HEK293T (cell line): ENCODE data around the gene EDC3.

Source experiments
- FOXA1 ChIP-seq: fragments of 450-650 bp; IDR thresholded peaks from 2 replicates; pipeline ENCODE4 v1.6.1; 2016; ENCODE audit warnings: mild to moderate bottlenecking
- L3MBTL2 ChIP-seq: fragments of 450-650 bp; conservative IDR thresholded peaks from 2 replicates; pipeline ENCODE4 v1.6.1; 2016; ENCODE audit warnings: mild to moderate bottlenecking
- SUZ12 ChIP-seq: fragments of 450-650 bp; IDR thresholded peaks from 2 replicates; pipeline ENCODE4 v1.6.1; 2016; ENCODE audit warnings: mild to moderate bottlenecking

GRCh38 chr15:74680456-74680855, 15.4 kb downstream of the EDC3 start:
- TF ChIP-seq SUZ12: no peak
- TF ChIP-seq FOXA1: no peak
- TF ChIP-seq L3MBTL2: no peak
